ENCODE data around the gene ICE1.

The ICE1 gene

DNA sequence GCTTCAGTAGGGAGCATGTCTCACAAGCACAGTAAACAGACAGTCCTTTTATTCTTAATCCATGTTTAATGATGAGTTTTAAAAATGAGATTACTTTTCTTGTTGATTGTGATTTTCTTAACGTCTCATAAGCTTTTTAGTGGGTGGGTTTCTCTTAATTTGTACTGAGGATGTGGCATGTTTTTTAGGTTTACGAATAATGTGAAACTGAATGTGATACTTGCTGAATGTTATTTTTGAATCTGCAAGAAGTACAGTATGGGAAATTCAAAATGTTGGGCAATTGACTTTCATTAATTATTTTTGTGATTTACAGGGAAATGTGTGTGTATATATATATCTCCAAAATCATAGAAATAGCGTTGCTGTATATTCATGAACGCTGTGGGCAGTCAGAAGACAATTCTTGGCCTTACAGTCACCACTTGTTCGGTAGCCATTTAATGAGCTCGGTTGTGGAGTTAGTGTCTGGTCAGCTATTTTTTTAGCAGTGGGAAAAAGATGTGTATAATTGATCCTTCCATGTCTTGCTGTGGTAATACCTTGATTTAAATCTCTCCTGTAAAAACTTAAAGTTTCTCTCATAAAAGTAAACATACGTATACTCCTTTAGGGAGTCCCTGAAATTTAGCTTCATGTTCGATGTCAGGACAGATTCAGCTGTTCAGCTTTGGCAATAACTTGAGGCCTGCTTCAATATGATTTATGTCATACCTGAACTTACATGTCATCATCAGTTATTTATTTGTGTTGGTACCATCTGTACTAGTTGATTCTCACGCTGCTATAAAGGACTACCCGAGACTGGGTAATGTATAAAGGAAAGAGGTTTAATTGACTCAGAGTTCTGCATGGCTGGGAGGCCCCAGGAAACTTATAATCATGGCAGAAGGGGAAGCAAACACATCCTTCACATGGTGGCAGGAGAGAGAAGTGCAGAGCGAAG is 15.0 kb downstream of the ICE1 start:
- 89 to 91% methylated on average over 4 to 7 of the region's 11 CpGs for WGBS, 2 experiments (ENCODE audit: insufficient coverage in 2 of 2)
- peaks cover 32% of the 10 kb centered on the region for H3K36me3 ChIP-seq (ENCODE audit: control insufficient read depth, insufficient read depth, low read length)
- no peak overlapping the region for H3K27ac ChIP-seq (ENCODE audit: low read depth, low read length, severe bottlenecking)
- H3K9me3 ChIP-seq (ENCODE audit: control insufficient read depth, low read length) = no peaks in the 10 kb centered on the region
- H3K4me3 ChIP-seq (ENCODE audit: extremely low read depth, insufficient read depth, low read length, poor library complexity, severe bottlenecking) = no peak overlapping the region
- H3K4me1 ChIP-seq (ENCODE audit: control insufficient read depth, insufficient read depth, low read length, poor library complexity, severe bottlenecking) = peaks cover 8% of the 10 kb centered on the region

DNA sequence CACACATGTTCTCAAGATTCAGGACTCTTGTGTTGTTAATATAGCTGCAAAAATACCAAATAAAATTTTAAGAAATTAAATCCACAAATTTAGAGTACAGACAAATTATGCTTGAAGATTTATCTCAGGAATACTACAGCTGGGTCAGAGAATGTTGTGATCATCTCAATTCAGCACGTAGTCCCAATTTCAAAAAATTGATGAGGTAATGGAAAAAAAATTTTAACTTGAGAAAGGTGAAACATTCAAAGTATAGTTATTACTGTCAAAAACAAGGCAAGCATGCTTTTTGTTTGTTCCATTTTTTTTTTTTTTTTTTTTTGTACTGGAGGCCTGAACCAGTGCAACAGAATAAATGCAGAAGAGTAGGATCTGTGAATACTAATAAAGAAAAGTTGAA is 29.4 kb downstream of the ICE1 start:
- Histone ChIP-seq H3K9me3 (ENCODE audit: control insufficient read depth, low read length) (no peaks in the 10 kb centered on the region), H3K4me3 (ENCODE audit: extremely low read depth, insufficient read depth, low read length, poor library complexity, severe bottlenecking) (no peak overlapping the region)
- 100% methylated on average over 1 of the region's 1 CpG; no CpG with 5 or more reads in 1 of the 2 experiments for WGBS, 2 experiments (ENCODE audit: insufficient coverage in 2 of 2)

DNA sequence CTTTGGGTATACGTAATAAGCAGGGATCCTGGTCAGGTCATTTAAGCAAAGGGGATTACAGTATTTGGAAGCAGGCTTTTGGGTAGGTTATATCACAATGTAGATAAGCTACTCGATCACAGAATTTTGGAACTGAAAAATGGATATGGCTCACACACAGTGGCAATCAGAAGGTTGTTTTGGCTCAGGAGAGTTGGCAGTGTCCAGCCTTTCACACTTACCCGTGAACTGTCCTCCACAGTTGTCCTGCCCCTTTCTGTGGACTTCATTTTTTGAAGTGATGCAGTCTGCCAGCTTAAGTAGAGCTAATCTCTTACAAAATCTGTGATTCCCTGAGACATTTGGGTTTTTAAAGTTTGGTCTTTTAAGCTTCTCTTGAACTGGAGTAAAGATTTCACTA is 30.7 kb downstream of the ICE1 start:
- WGBS, 2 experiments (ENCODE audit: insufficient coverage in 2 of 2) = 95 to 96% methylated on average over 3 of the region's 3 CpGs
- H3K36me3 ChIP-seq (ENCODE audit: control insufficient read depth, insufficient read depth, low read length) = peaks cover 67% of the 10 kb centered on the region
- H3K4me1 ChIP-seq (ENCODE audit: control insufficient read depth, insufficient read depth, low read length, poor library complexity, severe bottlenecking) = no peaks in the 10 kb centered on the region

More for the DNA sequence above, 29.4 kb downstream of the ICE1 start:
- Histone ChIP-seq H3K36me3 (ENCODE audit: control insufficient read depth, insufficient read depth, low read length) (peaks cover 63% of the 10 kb centered on the region), H3K27ac (ENCODE audit: low read depth, low read length, severe bottlenecking) (no peak overlapping the region), H3K4me1 (ENCODE audit: control insufficient read depth, insufficient read depth, low read length, poor library complexity, severe bottlenecking) (no peaks in the 10 kb centered on the region)

DNA sequence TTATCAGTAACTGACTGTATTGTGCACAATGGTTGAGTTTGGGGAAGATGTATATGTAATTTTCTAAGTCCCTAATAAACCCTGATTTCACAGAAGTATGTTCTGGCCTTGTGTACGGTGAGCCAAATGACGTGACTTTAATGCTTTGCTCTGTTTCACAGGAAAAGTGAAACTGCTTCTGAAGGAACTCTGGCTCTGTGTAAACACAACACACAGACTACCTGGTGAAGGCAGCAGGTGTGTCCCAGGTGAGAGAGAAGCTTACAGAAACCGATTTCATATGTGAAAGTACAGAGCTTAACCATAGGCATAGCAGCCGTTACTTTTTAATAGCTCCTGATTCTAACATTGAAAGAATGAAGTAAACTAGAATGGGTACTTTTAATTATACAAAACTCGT is 31.9 kb downstream of the ICE1 start:
- no peaks in the 10 kb centered on the region for H3K9me3 ChIP-seq (ENCODE audit: control insufficient read depth, low read length)
- no peaks in the 10 kb centered on the region for H3K4me1 ChIP-seq (ENCODE audit: control insufficient read depth, insufficient read depth, low read length, poor library complexity, severe bottlenecking)
- no peak overlapping the region for H3K27ac ChIP-seq (ENCODE audit: low read depth, low read length, severe bottlenecking)
- H3K36me3 ChIP-seq (ENCODE audit: control insufficient read depth, insufficient read depth, low read length) = peaks cover 71% of the 10 kb centered on the region
- 100% methylated on average over 1 to 4 of the region's 5 CpGs for WGBS, 2 experiments (ENCODE audit: insufficient coverage in 2 of 2)
- H3K4me3 ChIP-seq (ENCODE audit: extremely low read depth, insufficient read depth, low read length, poor library complexity, severe bottlenecking) = no peak overlapping the region

More for the DNA sequence above, 30.7 kb downstream of the ICE1 start:
- H3K4me3 ChIP-seq (ENCODE audit: extremely low read depth, insufficient read depth, low read length, poor library complexity, severe bottlenecking) = no peak overlapping the region
- H3K9me3 ChIP-seq (ENCODE audit: control insufficient read depth, low read length) = no peaks in the 10 kb centered on the region
- no peak overlapping the region for H3K27ac ChIP-seq (ENCODE audit: low read depth, low read length, severe bottlenecking)

DNA sequence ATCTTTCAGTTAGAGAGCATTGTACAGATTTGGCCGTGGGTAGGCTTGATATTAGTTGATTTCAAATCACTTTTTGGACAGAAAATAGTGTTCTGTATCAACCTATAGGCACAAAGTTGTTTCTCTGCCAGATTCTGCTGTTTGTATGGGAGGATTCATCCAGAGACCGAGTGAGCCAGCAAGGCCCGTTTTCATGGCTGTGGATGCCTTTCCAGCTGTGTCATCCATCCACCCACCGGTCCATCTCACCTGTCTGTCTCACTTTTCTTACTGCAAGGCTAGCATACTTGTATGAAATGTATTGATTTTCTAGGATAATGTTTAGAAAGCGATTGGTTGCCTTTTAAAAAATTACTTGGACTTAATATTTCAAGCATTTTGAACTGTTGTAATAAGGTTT is 34.4 kb downstream of the ICE1 start:
- H3K27ac ChIP-seq (ENCODE audit: low read depth, low read length, severe bottlenecking) = no peak overlapping the region
- no peaks in the 10 kb centered on the region for H3K4me1 ChIP-seq (ENCODE audit: control insufficient read depth, insufficient read depth, low read length, poor library complexity, severe bottlenecking)
- WGBS, 2 experiments (ENCODE audit: insufficient coverage in 2 of 2) = 65 to 95% methylated on average over 2 to 3 of the region's 5 CpGs
- H3K4me3 ChIP-seq (ENCODE audit: extremely low read depth, insufficient read depth, low read length, poor library complexity, severe bottlenecking) = no peak overlapping the region
- H3K9me3 ChIP-seq (ENCODE audit: control insufficient read depth, low read length) = no peaks in the 10 kb centered on the region
- peaks cover 85% of the 10 kb centered on the region for H3K36me3 ChIP-seq (ENCODE audit: control insufficient read depth, insufficient read depth, low read length)

DNA sequence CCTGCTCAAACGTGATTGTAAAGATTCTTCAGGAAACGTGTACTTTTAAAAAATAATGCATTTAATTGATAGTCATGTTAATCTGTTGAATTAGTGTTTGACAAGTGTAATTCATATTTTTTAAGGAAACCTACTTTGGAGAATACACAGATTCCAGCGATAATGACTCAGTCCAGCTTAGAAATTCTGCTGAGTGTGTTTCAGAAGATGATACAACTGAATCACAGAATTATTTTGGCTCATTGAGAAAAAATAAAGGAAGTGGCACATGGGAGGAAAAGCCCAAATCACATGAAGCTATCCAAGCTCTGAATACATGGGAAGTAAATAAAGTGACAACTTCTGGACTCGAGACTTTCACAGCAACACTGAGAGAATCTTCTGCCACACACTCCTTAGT is 37.8 kb downstream of the ICE1 start:
- H3K27ac ChIP-seq (ENCODE audit: low read depth, low read length, severe bottlenecking) = no peak overlapping the region
- H3K36me3 ChIP-seq (ENCODE audit: control insufficient read depth, insufficient read depth, low read length) = peaks cover 96% of the 10 kb centered on the region
- H3K4me3 ChIP-seq (ENCODE audit: extremely low read depth, insufficient read depth, low read length, poor library complexity, severe bottlenecking) = no peak overlapping the region
- H3K4me1 ChIP-seq (ENCODE audit: control insufficient read depth, insufficient read depth, low read length, poor library complexity, severe bottlenecking) = no peaks in the 10 kb centered on the region
- no peaks in the 10 kb centered on the region for H3K9me3 ChIP-seq (ENCODE audit: control insufficient read depth, low read length)
- 80 to 100% methylated on average over 1 of the region's 4 CpGs for WGBS, 2 experiments (ENCODE audit: insufficient coverage in 2 of 2)

DNA sequence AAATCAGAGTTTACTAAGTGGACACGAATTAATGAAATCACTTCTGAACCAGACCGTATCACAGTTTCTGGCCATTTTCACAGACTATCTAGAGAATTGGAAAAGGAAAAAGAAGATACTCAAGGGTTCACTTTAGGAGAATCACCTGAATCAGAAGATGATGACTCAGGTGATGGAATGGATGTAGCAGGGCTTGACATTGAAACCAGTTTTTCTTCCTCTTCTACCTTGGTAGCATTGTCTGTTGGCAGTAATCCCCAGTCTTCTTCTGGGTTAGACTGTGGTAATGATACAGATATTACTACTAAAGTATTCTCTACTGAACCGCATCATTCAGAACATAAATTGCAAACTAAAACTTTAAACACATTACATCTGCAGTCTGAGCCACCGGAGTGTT is 38.5 kb downstream of the ICE1 start:
- no peaks in the 10 kb centered on the region for H3K4me1 ChIP-seq (ENCODE audit: control insufficient read depth, insufficient read depth, low read length, poor library complexity, severe bottlenecking)
- H3K27ac ChIP-seq (ENCODE audit: low read depth, low read length, severe bottlenecking) = no peak overlapping the region
- no peaks in the 10 kb centered on the region for H3K9me3 ChIP-seq (ENCODE audit: control insufficient read depth, low read length)
- H3K36me3 ChIP-seq (ENCODE audit: control insufficient read depth, insufficient read depth, low read length) = peaks cover 99% of the 10 kb centered on the region
- 95 to 98% methylated on average over 2 to 4 of the region's 4 CpGs for WGBS, 2 experiments (ENCODE audit: insufficient coverage in 2 of 2)
- H3K4me3 ChIP-seq (ENCODE audit: extremely low read depth, insufficient read depth, low read length, poor library complexity, severe bottlenecking) = no peak overlapping the region

DNA sequence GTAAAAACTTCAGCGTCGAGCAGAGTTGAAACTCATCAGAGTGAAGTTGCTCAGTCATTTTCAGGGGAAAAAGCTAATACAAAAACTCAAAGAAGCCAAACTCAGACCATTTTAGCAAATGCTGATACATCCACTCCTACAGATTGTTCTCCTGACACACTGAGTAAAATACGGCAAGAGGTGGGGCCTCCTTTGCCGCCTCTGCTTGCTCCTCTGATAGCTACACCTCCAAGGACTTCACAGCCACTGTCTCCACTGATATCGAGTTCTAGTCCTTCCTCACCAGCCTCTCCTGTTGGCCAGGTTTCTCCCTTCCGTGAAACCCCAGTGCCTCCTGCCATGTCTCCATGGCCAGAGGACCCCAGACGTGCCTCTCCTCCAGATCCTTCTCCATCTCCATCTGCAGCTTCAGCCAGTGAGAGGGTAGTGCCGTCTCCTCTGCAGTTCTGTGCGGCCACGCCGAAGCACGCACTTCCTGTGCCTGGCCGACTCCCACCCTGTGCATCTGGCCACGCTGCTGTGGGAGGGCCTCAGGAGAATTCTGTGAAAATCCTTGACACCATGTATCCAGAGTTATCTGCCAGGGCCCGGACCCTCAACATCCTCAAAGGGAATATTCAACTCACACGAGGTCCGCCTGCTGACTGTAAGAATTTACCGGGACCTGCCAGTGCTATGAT is 41.7 kb downstream of the ICE1 start:
- peaks cover 93% of the 10 kb centered on the region for H3K36me3 ChIP-seq (ENCODE audit: control insufficient read depth, insufficient read depth, low read length)
- WGBS, 2 experiments (ENCODE audit: insufficient coverage in 2 of 2) = 93 to 94% methylated on average over 17 to 18 of the region's 18 CpGs
- H3K4me3 ChIP-seq (ENCODE audit: extremely low read depth, insufficient read depth, low read length, poor library complexity, severe bottlenecking) = no peak overlapping the region
- no peaks in the 10 kb centered on the region for H3K9me3 ChIP-seq (ENCODE audit: control insufficient read depth, low read length)
- no peaks in the 10 kb centered on the region for H3K4me1 ChIP-seq (ENCODE audit: control insufficient read depth, insufficient read depth, low read length, poor library complexity, severe bottlenecking)
- no peak overlapping the region for H3K27ac ChIP-seq (ENCODE audit: low read depth, low read length, severe bottlenecking)

DNA sequence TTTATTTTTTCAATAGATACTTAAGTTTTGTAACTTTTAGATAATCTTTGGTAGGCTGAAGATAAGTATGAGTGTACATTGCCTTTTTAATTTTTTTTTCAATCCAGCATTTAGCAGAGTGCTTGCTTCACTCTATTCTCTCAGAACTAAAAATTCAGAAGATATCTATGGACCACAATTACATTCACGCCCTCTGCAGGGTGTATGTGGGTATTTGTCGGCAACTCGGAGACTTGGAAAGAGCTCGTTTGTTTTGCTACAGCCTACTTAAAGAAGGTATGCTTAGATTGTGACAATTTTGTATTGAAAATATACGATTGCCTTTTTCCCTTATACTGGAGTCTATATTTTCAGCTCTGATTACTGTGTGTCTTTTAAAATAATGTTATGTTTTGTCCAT is 43.8 kb downstream of the ICE1 start:
- H3K9me3 ChIP-seq (ENCODE audit: control insufficient read depth, low read length) = no peaks in the 10 kb centered on the region
- H3K4me1 ChIP-seq (ENCODE audit: control insufficient read depth, insufficient read depth, low read length, poor library complexity, severe bottlenecking) = no peaks in the 10 kb centered on the region
- no peak overlapping the region for H3K27ac ChIP-seq (ENCODE audit: low read depth, low read length, severe bottlenecking)
- peaks cover 79% of the 10 kb centered on the region for H3K36me3 ChIP-seq (ENCODE audit: control insufficient read depth, insufficient read depth, low read length)
- WGBS, 2 experiments (ENCODE audit: insufficient coverage in 2 of 2) = 75% methylated on average over 2 of the region's 5 CpGs; no CpG with 5 or more reads in 1 of the 2 experiments
- H3K4me3 ChIP-seq (ENCODE audit: extremely low read depth, insufficient read depth, low read length, poor library complexity, severe bottlenecking) = no peak overlapping the region

DNA sequence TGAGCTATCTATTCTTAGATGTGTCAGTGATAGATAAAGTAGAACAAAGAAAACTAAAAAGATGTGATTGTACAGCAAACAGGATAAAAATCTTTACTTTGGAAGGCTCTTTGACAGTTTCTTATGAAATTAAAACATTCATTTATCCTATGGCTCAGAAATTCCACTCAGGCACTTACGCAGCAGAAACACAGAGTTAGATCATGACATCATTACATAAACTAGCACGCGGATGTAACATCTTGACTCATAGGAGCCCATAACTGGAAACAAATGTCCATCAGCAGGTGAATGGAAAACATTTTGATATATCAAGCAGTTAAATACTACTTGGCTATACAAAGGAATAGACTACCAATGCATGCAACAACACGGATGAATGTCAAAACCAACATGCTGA is 45.3 kb downstream of the ICE1 start:
- WGBS, 2 experiments (ENCODE audit: insufficient coverage in 2 of 2) = 100% methylated on average over 1 of the region's 4 CpGs; no CpG with 5 or more reads in 1 of the 2 experiments
- peaks cover 66% of the 10 kb centered on the region for H3K36me3 ChIP-seq (ENCODE audit: control insufficient read depth, insufficient read depth, low read length)
- H3K9me3 ChIP-seq (ENCODE audit: control insufficient read depth, low read length) = no peaks in the 10 kb centered on the region

DNA sequence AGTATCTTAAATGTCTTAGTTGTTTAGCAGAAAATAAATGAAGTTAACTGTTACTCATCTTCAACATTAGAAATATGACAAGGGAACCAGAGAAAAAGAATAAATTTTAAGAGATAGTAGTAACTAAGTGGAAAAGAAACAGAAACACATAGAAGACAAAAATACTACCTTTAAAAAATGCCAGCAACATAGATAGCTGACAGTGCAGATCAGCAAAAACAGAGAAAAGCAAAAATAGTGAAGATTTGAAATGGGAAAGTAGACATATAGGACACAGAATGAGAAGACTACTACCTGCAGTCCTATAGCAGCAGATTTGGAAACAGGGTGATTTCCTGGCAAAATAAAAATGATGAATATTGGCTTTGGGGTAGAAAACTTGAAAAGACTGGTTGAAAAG is 48.5 kb downstream of the ICE1 start:
- Histone ChIP-seq H3K4me1 (ENCODE audit: control insufficient read depth, insufficient read depth, low read length, poor library complexity, severe bottlenecking) (no peaks in the 10 kb centered on the region), H3K36me3 (ENCODE audit: control insufficient read depth, insufficient read depth, low read length) (peaks cover 64% of the 10 kb centered on the region), H3K9me3 (ENCODE audit: control insufficient read depth, low read length) (no peaks in the 10 kb centered on the region), H3K27ac (ENCODE audit: low read depth, low read length, severe bottlenecking) (no peak overlapping the region), H3K4me3 (ENCODE audit: extremely low read depth, insufficient read depth, low read length, poor library complexity, severe bottlenecking) (no peak overlapping the region)

More for the DNA sequence above, 45.3 kb downstream of the ICE1 start:
- H3K4me1 ChIP-seq (ENCODE audit: control insufficient read depth, insufficient read depth, low read length, poor library complexity, severe bottlenecking) = no peaks in the 10 kb centered on the region
- no peak overlapping the region for H3K27ac ChIP-seq (ENCODE audit: low read depth, low read length, severe bottlenecking)
- H3K4me3 ChIP-seq (ENCODE audit: extremely low read depth, insufficient read depth, low read length, poor library complexity, severe bottlenecking) = no peak overlapping the region

Data from mesodermal cell (in vitro differentiated cells).